ENCODE data around the gene DLG2. TPM values are rescaled to one million over a fixed set of nuclear protein-coding genes. Genes with fewer than 3 reads are reported as not detected.

Gene DLG2
- total RNA-seq, 1 donor from 2014 or later = 2.4 TPM

DNA sequence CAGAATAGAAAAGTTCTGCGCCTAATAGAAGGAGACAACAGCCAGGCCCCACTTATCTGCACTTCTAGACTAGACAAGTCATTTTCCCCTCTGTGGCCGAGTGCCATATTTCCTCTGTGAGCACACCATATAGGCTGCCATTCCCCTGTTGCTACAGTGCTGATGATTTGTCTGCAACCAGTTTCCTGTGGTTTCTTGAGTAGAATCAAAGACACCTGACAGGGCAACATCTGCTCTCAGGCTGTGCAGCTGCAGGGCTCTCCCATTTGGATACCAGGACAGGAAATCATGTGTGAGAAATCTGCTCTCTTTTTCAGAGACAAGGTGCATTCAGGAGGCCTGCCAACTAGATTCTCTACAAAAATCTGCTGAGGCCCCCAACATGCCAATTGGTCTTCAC is 879.3 kb downstream of the DLG2 start:
- TF ChIP-seq, protein P1, sequence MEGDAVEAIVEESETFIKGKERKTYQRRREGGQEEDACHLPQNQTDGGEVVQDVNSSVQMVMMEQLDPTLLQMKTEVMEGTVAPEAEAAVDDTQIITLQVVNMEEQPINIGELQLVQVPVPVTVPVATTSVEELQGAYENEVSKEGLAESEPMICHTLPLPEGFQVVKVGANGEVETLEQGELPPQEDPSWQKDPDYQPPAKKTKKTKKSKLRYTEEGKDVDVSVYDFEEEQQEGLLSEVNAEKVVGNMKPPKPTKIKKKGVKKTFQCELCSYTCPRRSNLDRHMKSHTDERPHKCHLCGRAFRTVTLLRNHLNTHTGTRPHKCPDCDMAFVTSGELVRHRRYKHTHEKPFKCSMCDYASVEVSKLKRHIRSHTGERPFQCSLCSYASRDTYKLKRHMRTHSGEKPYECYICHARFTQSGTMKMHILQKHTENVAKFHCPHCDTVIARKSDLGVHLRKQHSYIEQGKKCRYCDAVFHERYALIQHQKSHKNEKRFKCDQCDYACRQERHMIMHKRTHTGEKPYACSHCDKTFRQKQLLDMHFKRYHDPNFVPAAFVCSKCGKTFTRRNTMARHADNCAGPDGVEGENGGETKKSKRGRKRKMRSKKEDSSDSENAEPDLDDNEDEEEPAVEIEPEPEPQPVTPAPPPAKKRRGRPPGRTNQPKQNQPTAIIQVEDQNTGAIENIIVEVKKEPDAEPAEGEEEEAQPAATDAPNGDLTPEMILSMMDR (IDR thresholded peaks at IDR 0.05; ENCODE audit: unreplicated experiment) = no peak
- Mint-ChIP-seq H3K36me3 (ENCODE audit: insufficient read depth) (no peaks in the 10 kb centered on the region), H3K4me3 (ENCODE audit: low read depth) (no peak overlapping the region), H3K4me1 (ENCODE audit: low read depth) (no peaks in the 10 kb centered on the region), H3K9me3 (ENCODE audit: low read depth) (no peaks in the 10 kb centered on the region), H3K27me3 (no peaks in the 10 kb centered on the region), H3K27ac (no peak overlapping the region)
- no peak for DNase-seq (ENCODE audit: low spot score, unreplicated experiment)

DNA sequence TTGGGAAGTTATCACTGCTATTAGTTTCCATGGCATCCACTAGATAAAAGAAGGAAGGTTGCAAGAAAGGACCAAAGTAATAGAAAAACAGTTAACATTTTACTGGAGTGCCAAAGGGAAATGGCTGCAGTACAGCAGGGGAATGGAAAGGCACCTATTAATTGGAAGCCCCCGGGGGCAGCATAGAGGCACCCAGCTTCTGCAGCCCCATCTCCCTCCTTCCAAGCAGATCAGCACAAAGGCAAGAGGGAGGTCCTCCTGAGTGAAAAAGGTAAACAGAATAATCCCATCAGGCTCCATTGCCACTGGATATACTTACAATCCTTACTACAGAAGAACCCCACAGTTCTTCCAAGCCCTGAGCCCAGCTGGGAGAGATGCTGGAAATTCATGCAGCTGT is 887.1 kb downstream of the DLG2 start:
- Mint-ChIP-seq H3K27ac (no peak overlapping the region), H3K4me3 (ENCODE audit: low read depth) (no peak overlapping the region), H3K27me3 (no peaks in the 10 kb centered on the region), H3K9me3 (ENCODE audit: low read depth) (peaks cover 4% of the 10 kb centered on the region), H3K4me1 (ENCODE audit: low read depth) (no peaks in the 10 kb centered on the region), H3K36me3 (ENCODE audit: insufficient read depth) (no peaks in the 10 kb centered on the region)
- TF ChIP-seq, protein P1 (IDR thresholded peaks at IDR 0.05; ENCODE audit: unreplicated experiment) = no peak
- DNase-seq (ENCODE audit: low spot score, unreplicated experiment) = no peak

DNA sequence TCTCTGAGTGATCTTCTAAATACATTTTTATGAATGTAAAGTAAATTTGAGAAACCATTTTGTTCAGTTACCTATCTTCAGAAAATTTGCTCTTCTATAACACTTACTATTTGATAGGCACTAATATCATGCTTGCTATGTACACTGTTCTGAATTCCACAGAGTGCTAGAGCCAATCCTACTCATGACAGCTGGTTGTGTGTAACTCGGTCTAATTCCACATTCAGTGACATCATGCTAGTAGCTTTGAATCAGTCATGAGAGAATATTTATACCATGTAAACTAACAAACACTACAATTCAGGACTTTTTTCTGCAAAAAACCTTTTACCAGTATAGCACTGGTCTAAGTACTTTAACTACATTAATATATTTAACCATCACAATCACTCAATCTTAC is 902.9 kb downstream of the DLG2 start:
- Mint-ChIP-seq H3K36me3 (ENCODE audit: insufficient read depth) (no peaks in the 10 kb centered on the region), H3K4me1 (ENCODE audit: low read depth) (peaks cover 12% of the 10 kb centered on the region), H3K9me3 (ENCODE audit: low read depth) (no peaks in the 10 kb centered on the region), H3K4me3 (ENCODE audit: low read depth) (no peak overlapping the region), H3K27ac (no peak overlapping the region), H3K27me3 (peaks cover 25% of the 10 kb centered on the region)
- no peak for DNase-seq (ENCODE audit: low spot score, unreplicated experiment)
- TF ChIP-seq, protein P1 (IDR thresholded peaks at IDR 0.05; ENCODE audit: unreplicated experiment) = no peak

DNA sequence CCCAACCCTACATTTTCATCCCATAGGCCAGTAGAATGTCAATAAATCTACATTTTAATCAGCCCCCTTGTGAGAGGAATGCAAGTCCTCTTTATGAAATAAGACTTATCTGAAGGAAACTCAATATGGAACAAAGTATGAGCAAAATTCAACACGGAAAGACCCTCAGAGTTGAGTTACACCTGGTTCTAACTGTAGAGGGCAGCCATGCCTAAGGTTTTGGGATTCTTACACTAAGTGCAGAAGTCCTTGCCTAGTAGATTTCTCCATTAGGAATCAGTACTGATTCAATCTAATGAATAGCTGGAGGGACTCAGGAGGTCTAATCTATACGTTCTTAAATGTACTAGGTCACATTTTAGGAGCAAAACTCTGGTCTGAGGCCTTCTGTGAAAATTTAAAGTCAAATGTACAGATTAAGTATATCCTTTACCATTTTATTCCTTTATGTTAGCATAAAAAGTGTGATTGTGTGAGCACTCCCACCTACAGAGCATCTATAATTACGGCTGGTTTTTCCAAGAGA is 904.5 kb downstream of the DLG2 start:
- no peak for DNase-seq (ENCODE audit: low spot score, unreplicated experiment)
- H3K4me1 Mint-ChIP-seq (ENCODE audit: low read depth) = peaks cover 12% of the 10 kb centered on the region
- H3K27ac Mint-ChIP-seq = no peak overlapping the region
- peaks cover 34% of the 10 kb centered on the region for H3K27me3 Mint-ChIP-seq
- TF ChIP-seq, protein P1 (IDR thresholded peaks at IDR 0.05; ENCODE audit: unreplicated experiment) = peak; percentile 42
- no peaks in the 10 kb centered on the region for H3K36me3 Mint-ChIP-seq (ENCODE audit: insufficient read depth)
- H3K9me3 Mint-ChIP-seq (ENCODE audit: low read depth) = no peaks in the 10 kb centered on the region
- H3K4me3 Mint-ChIP-seq (ENCODE audit: low read depth) = no peak overlapping the region

DNA sequence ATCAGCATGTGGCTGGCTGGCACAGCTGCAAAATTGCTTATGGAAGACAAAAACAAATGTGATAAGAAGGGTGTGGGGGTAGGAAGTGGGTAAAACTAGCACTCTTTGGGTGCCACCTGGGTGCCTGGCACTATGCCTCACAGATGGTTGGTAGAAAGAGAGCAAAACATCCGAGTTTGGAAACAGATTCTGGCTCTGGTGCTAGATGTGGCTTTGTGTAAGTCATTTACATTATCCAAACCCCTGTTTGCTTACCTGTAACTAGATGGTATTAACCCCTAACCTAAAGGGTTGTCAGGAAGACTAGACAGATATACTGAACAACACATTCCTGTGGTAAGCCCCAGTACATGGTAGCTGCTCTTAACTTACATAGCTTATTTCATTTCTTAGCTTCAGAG is 905.6 kb downstream of the DLG2 start:
- no peaks in the 10 kb centered on the region for H3K36me3 Mint-ChIP-seq (ENCODE audit: insufficient read depth)
- H3K27ac Mint-ChIP-seq = no peak overlapping the region
- H3K4me1 Mint-ChIP-seq (ENCODE audit: low read depth) = peaks cover 12% of the 10 kb centered on the region
- no peaks in the 10 kb centered on the region for H3K9me3 Mint-ChIP-seq (ENCODE audit: low read depth)
- H3K4me3 Mint-ChIP-seq (ENCODE audit: low read depth) = peak overlapping the region; percentile 76
- peaks cover 34% of the 10 kb centered on the region for H3K27me3 Mint-ChIP-seq
- TF ChIP-seq, protein P1 (IDR thresholded peaks at IDR 0.05; ENCODE audit: unreplicated experiment) = no peak
- DNase-seq (ENCODE audit: low spot score, unreplicated experiment) = no peak
